GM18867 (cell line): Measurements from ENCODE around the gene SEC22C.
A peak's percentile ranks its signal among the peaks of the same experiment; 100 is the strongest.

Source experiments
- ATAC-seq: cut with Tn5 transposase; IDR thresholded peaks from one replicate; pipeline ENCODE4 v1.9.1; 2021; ENCODE audit warnings: mild to moderate bottlenecking, moderate library complexity; ENCODE audit not compliant: unreplicated experiment

Gene SEC22C

DNA sequence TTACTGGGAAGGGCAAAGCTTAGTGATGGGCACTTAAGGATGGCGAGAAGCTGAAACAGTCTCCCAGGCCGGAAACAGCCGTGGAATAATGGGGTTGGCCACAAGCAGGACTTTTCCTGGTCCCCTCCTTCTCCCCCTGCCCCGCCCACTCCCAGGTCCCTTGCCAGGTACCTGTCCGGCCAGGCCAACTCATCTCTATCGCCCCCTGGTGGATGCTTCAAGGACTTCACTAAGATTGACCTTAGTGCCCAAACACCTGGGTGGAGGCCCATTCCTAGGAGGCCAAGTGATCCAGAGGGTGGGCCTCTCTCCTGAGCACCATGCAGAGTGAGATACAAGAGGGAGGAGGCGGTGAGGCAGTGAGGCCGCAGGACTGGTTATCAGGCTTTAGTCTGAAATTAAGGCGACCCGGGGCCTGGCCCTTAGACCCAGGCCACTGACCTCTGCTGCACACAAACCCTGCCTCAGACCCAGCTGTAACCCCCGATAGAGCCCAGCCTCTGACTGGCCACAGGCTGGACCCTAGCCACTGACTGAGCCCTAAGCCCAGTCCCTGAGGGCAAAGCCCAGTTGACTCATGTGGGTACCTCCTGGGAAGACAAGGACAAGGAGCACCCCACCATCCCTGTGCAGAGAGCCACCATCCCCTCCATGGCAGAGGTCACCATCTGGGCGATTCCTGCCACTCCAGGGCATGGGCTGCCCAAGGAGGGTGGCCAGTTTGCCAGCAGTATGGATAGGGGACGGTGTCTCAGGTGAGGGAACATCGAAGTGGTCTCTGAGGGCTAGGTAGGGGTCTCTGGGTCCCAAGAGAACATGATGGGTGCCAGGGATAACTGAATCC is 41.7 kb downstream of the SEC22C start:
- peak; percentile 54 for ATAC-seq

DNA sequence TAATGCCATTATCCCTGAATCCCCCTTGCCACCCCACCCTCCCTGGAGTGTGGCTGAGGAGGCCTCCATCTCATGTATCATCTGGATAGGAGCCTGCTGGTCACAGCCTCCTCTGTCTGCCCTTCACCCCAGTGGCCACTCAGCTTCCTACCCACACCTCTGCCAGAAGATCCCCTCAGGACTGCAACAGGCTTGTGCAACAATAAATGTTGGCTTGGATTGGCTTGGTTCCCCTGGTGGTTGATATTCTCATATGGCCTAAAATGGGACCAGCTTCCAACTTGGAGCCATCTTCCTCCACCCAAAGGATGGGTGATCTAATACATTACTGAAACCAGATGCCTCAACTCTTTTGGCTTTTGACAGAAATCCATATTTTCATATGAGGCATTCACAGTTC is 44.4 kb downstream of the SEC22C start:
- no peak for ATAC-seq

- ATAC-seq, result no peak
These were observed 45.6 kb downstream of the SEC22C start for GRCh38 chr3:42535981-42536784.

GRCh38 chr3:42533161-42533897 is 48.4 kb downstream of the SEC22C start:
- ATAC-seq, result no peak

DNA sequence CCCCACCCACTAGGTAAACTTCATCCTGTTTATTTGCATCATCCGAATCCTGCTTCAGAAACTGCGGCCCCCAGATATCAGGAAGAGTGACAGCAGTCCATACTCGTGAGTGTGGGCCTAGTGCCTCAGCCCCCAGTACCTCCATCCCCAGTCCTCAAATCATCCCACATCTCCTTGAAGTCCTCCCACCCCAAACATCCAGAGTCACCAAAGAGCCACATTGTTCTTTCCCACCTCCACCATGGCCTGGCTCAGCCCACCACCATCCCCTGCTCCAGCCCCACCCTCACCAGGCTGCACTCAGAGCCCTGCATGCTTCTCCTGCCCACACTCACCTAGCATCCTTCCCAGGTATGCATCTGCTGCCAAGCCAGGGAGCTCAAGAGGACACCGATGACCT is 49.5 kb downstream of the SEC22C start:
- ATAC-seq, result no peak

DNA sequence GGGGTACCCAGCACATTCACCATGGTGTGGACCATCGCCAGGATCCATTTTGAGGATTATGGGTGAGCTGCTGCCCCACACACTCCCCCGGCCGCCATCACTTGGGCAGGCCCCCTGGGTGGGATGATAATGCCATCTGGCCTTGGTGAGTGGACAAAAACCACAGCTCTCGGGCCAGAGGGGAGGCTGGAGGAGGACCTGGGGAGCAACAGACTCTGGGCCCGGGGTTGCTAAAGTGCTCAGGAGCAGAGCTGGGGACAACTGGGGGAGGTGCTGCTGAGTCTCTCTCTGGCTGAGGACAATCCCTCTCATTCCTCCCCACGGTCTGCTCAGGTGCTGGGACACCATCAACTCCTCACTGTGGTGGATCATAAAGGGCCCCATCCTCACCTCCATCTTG is 50.3 kb downstream of the SEC22C start:
- no peak for ATAC-seq

DNA sequence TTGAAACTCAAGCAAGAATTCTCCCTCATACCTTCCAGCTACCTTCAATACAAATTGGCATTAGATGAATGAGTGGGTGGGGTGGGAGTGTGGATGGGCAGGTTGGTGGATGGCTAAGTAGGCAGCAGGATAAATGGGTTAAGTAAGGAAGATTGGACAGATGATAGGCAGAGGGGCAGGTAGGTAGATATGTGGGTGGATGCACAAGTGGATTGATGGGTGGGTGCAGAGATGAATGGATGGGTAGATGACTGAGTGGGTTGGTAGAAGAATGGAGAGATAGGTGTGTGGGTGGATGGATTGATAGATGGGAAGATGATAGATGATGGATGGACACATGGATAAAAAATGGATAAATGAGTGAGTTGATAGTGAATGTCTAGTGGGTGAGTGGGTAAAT is 51.7 kb downstream of the SEC22C start:
- ATAC-seq, result no peak

DNA sequence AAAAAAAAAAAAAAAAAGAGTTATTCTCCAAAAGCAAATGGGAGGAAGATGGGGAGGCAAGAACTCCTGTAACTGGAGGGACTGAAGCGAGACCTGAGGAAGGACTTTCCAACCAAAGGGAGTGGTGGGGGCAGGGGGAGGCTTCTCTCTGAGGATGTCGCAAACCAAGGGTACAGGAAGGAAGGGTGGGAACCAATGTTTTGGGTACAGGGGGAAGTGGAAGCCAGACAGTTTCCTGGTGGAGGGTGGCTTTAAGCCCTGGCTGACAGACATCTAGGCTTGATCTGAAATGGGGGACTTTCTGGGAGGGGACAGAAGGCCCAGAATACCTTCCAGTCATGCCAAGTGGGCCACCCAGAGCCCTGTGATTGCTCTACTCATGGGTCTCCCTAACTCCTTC is 52.3 kb downstream of the SEC22C start:
- ATAC-seq, result no peak

- ATAC-seq, result no peak
These were observed 54.3 kb downstream of the SEC22C start for GRCh38 chr3:42527368-42527917.

DNA sequence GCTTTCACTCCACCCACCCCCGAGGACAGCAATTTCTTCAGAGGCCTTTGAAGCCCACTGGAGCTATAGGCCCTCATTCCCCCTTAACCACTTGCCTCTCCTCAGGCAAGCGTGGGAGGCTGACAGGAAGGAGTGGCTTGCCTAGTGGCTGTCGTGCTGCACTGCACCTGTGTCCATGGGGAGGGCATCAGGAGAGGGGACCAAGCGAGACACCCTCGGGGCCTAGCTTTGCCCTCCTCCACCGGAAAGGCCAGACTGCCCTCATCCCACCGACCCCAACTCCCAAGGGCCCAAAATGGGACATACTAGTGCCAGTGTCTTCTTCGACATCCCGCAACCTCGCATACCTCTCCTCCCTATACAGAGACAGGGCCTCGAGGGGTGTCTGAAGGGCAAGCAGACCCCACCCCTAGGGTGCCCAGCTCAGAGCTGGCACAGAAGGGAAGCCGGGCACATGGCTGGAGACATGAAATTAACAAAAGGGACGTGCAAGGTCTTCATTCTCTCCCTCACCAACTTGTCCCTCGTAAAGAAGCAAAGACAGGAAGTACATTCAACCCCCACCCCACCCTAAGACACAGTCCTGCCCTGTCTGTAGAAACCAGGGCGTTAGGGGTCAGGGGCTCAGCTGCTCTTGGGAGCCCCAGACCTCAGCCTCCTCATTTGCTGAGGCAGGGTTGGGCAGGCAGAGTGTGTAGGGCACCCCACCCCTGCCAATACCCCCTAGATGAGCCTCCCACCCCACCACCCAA is 55.0 kb downstream of the SEC22C start:
- ATAC-seq, result no peak

DNA sequence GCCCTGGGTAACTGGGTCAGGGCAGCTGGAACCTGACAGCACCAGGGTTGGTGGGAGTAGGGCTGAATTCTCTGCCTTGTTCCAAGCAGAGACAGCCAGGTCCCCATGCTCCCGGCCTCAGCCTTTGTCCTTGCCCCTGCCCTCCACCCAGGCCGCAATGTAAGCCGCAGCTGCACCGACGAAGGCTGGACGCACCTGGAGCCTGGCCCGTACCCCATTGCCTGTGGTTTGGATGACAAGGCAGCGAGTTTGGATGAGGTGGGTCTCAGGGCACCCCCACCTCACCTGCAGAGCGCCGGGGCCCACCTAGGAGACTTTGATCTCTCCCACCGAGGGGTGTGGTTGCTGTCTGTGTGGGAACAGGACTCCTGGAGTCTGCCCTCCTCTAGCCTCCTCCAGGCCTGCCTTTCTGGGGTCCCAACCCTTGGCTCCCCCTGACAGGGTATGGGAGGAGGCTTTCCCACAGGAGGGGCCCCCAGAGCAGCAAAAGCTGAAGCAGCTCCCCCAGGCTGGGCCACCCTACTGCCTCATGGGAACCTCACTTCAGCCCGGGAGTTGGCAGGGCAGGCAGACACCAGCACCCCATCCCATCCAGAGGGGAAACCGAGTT is 55.9 kb downstream of the SEC22C start:
- no peak for ATAC-seq

GRCh38 chr3:42525212-42525611 is 56.6 kb downstream of the SEC22C start:
- no peak for ATAC-seq

- ATAC-seq, result no peak
These were observed 57.0 kb downstream of the SEC22C start for GRCh38 chr3:42524751-42525150.

GRCh38 chr3:42520906-42521305 is 60.9 kb downstream of the SEC22C start:
- no peak for ATAC-seq

DNA sequence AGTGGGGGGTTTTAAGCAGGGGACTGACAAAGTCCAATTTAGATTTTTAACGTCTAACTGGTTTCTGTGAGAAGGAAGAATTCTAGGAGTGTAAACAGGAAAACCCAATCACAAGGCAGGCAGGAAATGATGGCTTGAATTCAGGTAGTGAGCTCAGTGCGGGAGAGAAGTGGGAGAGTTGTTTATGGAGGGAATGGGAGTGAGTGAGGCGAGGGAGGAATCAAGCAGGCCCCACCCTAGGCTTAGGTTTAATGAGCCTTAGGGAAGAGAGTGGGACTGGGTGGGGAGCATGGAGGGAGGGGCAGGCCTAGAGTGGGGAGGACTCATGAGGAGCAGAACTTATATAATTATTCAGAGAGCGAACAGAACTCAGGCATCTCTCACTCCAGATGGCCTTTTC is 61.4 kb downstream of the SEC22C start:
- ATAC-seq, result no peak

DNA sequence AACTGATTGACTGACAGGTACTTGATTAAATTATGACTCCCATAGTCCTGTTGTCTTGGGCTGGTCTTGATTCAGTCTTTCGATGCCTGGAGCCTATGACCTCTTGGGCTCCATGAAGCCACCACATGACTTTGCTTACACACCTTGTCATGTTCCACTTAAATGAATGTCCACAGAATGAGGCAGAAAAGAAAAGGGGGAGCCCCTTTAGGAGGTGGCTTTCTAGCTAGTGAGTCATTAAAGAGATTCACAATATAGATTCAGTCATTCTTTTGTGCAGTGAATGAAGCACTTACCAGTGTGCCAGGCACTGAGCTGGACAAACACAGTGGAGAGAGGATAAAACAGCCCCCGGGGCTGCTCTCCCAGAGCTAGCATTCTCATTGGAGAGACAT is 62.2 kb downstream of the SEC22C start:
- ATAC-seq, result no peak

DNA sequence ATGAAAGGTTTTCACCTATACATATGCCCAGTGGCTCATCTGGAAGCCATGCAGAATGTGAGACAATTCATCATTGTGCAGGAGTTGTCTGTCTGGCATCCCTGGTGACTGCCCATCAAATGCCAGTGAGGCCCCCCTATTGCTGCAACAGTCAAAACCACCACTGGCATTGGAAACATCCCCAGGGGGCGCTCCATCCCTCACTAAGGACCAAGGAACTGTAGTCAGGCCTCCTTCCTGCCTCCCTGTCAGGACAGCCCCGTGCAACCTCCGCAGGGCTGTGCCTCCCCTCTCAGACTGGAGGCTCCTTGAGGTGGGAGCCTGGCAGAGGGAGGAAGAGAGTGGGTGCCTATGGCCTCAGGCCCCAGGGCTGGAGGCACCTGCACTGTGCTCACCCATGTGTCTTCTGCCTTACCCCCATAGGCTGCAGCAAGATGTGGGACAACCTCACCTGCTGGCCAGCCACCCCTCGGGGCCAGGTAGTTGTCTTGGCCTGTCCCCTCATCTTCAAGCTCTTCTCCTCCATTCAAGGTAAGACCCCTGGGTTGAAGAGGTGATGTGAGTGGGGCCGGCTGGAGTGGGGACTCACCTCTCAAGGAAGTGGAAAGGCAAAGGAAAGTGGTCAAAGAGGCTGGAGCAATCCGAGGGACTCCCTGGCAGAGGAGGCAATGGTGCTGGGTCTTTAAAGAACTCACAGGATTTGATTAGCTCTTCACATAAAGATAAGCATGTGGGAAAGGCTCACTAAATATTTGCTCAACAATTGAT is 62.8 kb downstream of the SEC22C start:
- no peak for ATAC-seq

- ATAC-seq, result no peak
These were observed 64.7 kb downstream of the SEC22C start for GRCh38 chr3:42517117-42517516.

- no peak for ATAC-seq
These were observed 65.3 kb downstream of the SEC22C start for GRCh38 chr3:42516443-42516842.
